H4 (cell line): ENCODE measurements around the gene PCDHA12. TPM values are rescaled to one million over a fixed set of nuclear protein-coding genes. Genes with fewer than 3 reads are reported as not detected.

Experiments used
- total RNA-seq: library from RNA; depleted of rRNA; stranded (reverse); fragments of >200 nt; shearing (Covaris generic); gene quantifications from 2 replicates; pipeline ENCODE4 v1.2.3, GENCODE V29; 2014; rRNA removed

PCDHA12 gene
- total RNA-seq, 1 experiment from 2014 or later, result 0.21 TPM

Other genes starting within 250 kb of the PCDHA12 start
- gene CD14, start 242.1 kb upstream of the PCDHA12 start, total RNA-seq, result not detected in 2 replicates
- 9.6 and 15.9 TPM in 2 replicates for gene TMCO6, start 235.9 kb upstream of the PCDHA12 start, total RNA-seq
- gene NDUFA2, start 227.7 kb upstream of the PCDHA12 start, total RNA-seq, result 65.7 and 99.6 TPM in 2 replicates
- 72.9 and 98.1 TPM in 2 replicates for gene IK, start 227.5 kb upstream of the PCDHA12 start, total RNA-seq
- 13.7 and 15.2 TPM in 2 replicates for gene WDR55, start 210.4 kb upstream of the PCDHA12 start, total RNA-seq
- 0.37 TPM in 1 of 2 replicates, not detected in the other for gene DND1, start 201.7 kb upstream of the PCDHA12 start, total RNA-seq
- 52.1 and 53.6 TPM in 2 replicates for gene HARS1, start 183.9 kb upstream of the PCDHA12 start, total RNA-seq
- gene HARS2, start 183.9 kb upstream of the PCDHA12 start, total RNA-seq, result 49.2 and 52.6 TPM in 2 replicates
- 73.5 and 95.8 TPM in 2 replicates for gene ZMAT2, start 174.9 kb upstream of the PCDHA12 start, total RNA-seq
- gene PCDHA1, start 89.2 kb upstream of the PCDHA12 start, total RNA-seq, result 0.45 and 0.56 TPM in 2 replicates
- gene PCDHA2, start 80.5 kb upstream of the PCDHA12 start, total RNA-seq, result 0.72 and 0.82 TPM in 2 replicates
- 4.5 and 4.7 TPM in 2 replicates for gene PCDHA3, start 74.3 kb upstream of the PCDHA12 start, total RNA-seq
- 0.02 and 0.04 TPM in 2 replicates for gene PCDHA4, start 68.2 kb upstream of the PCDHA12 start, total RNA-seq
- gene PCDHA5, start 53.7 kb upstream of the PCDHA12 start, total RNA-seq, result 0.25 and 1.1 TPM in 2 replicates
- gene PCDHA6, start 47.3 kb upstream of the PCDHA12 start, total RNA-seq, result 0.06 TPM in 1 of 2 replicates, not detected in the other
- gene PCDHA7, start 41.0 kb upstream of the PCDHA12 start, total RNA-seq, result 0.04 and 0.06 TPM in 2 replicates
- 0.04 and 0.17 TPM in 2 replicates for gene PCDHA8, start 34.1 kb upstream of the PCDHA12 start, total RNA-seq
- 0.08 TPM in 1 of 2 replicates, not detected in the other for gene PCDHA9, start 26.9 kb upstream of the PCDHA12 start, total RNA-seq
- gene PCDHA10, start 19.4 kb upstream of the PCDHA12 start, total RNA-seq, result 0.02 and 0.08 TPM in 2 replicates
- 5.0 and 7.7 TPM in 2 replicates for gene PCDHA11, start 6.4 kb upstream of the PCDHA12 start, total RNA-seq
- gene PCDHA13, start 6.8 kb downstream of the PCDHA12 start, total RNA-seq, result 0.41 and 0.50 TPM in 2 replicates
- gene PCDHAC1, start 51.0 kb downstream of the PCDHA12 start, total RNA-seq, result 1.1 TPM in 2 replicates
- 1.5 and 1.8 TPM in 2 replicates for gene PCDHAC2, start 91.2 kb downstream of the PCDHA12 start, total RNA-seq
- not detected in 2 replicates for gene PCDHB1, start 176.1 kb downstream of the PCDHA12 start, total RNA-seq
- gene PCDHB2, start 219.3 kb downstream of the PCDHA12 start, total RNA-seq, result 15.0 and 26.2 TPM in 2 replicates
- 0.21 TPM in 2 replicates for gene PCDHB3, start 225.2 kb downstream of the PCDHA12 start, total RNA-seq
- gene PCDHB4, start 246.5 kb downstream of the PCDHA12 start, total RNA-seq, result 0.21 TPM in 1 of 2 replicates, not detected in the other